NOMO-1 (cell line): ENCODE results near the gene NSMCE4A.
"Not testable (repeated sequence)": the region's sequence is repeated elsewhere in the genome, so short reads cannot be mapped to it uniquely, and the experiment has no call there.

Source experiments
- DNase-seq, 2 experiments: peaks; one replicate each; lab custom pipeline; 2025; ENCODE audit not compliant: unreplicated experiment in 2 of 2; lab: John Stamatoyannopoulos, UW

The NSMCE4A gene

GRCh38 chr10:121990015-121990677 is 15.1 kb upstream of the NSMCE4A start:
- DNase-seq, result no peak

- no peak for DNase-seq
These were observed 13.6 kb upstream of the NSMCE4A start, which contains the start of gene TACC2 for GRCh38 chr10:121988361-121989324. Gene TACC2, plus strand, starts transcription at chr10:121989163. Its CDS starts 32,819 bp downstream, at chr10:122021982.

GRCh38 chr10:121984463-121984862 is 9.4 kb upstream of the NSMCE4A start:
- DNase-seq, result no peak

- no peak for DNase-seq
These were observed 8.8 kb upstream of the NSMCE4A start for GRCh38 chr10:121983852-121984251.

GRCh38 chr10:121981346-121981745 is 6.3 kb upstream of the NSMCE4A start:
- DNase-seq, result peak in 1 of 2 experiments; percentile 17

- DNase-seq, result no peak
These were observed 3.5 kb upstream of the NSMCE4A start for GRCh38 chr10:121978511-121978910.

GRCh38 chr10:121976607-121977006 is 1.6 kb upstream of the NSMCE4A start:
- no peak for DNase-seq

- no peak for DNase-seq
These were observed 474 bp upstream of the NSMCE4A start for GRCh38 chr10:121975295-121976086.

GRCh38 chr10:121974019-121974534 is 940 bp downstream of the NSMCE4A start:
- DNase-seq, result no peak

- DNase-seq, result not testable (repeated sequence)
These were observed 5.9 kb downstream of the NSMCE4A start for GRCh38 chr10:121969086-121969485.

GRCh38 chr10:121965996-121966395 is 9.0 kb downstream of the NSMCE4A start:
- no peak for DNase-seq

- DNase-seq, result no peak
These were observed 13.6 kb downstream of the NSMCE4A start for GRCh38 chr10:121961456-121961855.

GRCh38 chr10:121959671-121960070 is 15.3 kb downstream of the NSMCE4A start:
- no peak for DNase-seq

GRCh38 chr10:121956111-121957061 is 18.6 kb downstream of the NSMCE4A start:
- no peak for DNase-seq

GRCh38 chr10:121952226-121952625 is 22.8 kb downstream of the NSMCE4A start:
- DNase-seq, result no peak

GRCh38 chr10:121949451-121949850 is 25.6 kb downstream of the NSMCE4A start:
- no peak for DNase-seq

- no peak for DNase-seq
These were observed 26.0 kb downstream of the NSMCE4A start for GRCh38 chr10:121949049-121949448.

GRCh38 chr10:121947343-121948330 is 27.4 kb downstream of the NSMCE4A start:
- DNase-seq, result no peak
